SK-N-SH treated with all-trans-retinoic acid at 6 μM for 48 hours (cell line): ENCODE measurements around the gene PHF3.

Experiments used
- ATAC-seq: fragments of 200-7000 bp; cut with Tn5 transposase; 3 replicates; pipeline ENCODE4 v1.9.1; 2020; ENCODE audit warnings: mild to moderate bottlenecking, moderate library complexity
- ARNTL ChIP-seq: fragments of 450-650 bp; formaldehyde crosslinking; IDR thresholded peaks from 2 replicates; pipeline ENCODE4 v1.5.0; 2020; ENCODE audit warnings: low read depth, mild to moderate bottlenecking, moderate library complexity, borderline replicate concordance
- BACH2 ChIP-seq: fragments of 250-450 bp; sonication (Bioruptor Pico); IDR thresholded peaks from 2 replicates; pipeline ENCODE4 v1.9.0; 2021; ENCODE audit warnings: mild to moderate bottlenecking, borderline replicate concordance
- ESRRG ChIP-seq: fragments of 250-450 bp; sonication (Bioruptor Pico); IDR thresholded peaks from 2 replicates; pipeline ENCODE4 v1.6.1; 2021; ENCODE audit warnings: mild to moderate bottlenecking
- GLIS3 ChIP-seq: fragments of 250-450 bp; sonication (Bioruptor Pico); IDR thresholded peaks from 2 replicates; pipeline ENCODE4 v1.5.0; 2020; ENCODE audit warnings: mild to moderate bottlenecking, moderate library complexity
- ISL1 ChIP-seq: fragments of 250-450 bp; sonication (Bioruptor Pico); IDR thresholded peaks from 2 replicates; pipeline ENCODE4 v2.1.2; 2022; ENCODE audit warnings: mild to moderate bottlenecking, moderate library complexity
- OSR1 ChIP-seq: fragments of 250-450 bp; sonication (Bioruptor Pico); IDR thresholded peaks from 2 replicates; pipeline ENCODE4 v1.8.0; 2022; ENCODE audit warnings: moderate library complexity, mild to moderate bottlenecking, inconsistent platforms
- PPARA ChIP-seq: fragments of 250-450 bp; sonication (Bioruptor Pico); IDR thresholded peaks from 2 replicates; pipeline ENCODE4 v1.5.0; 2020; ENCODE audit warnings: mild to moderate bottlenecking, borderline replicate concordance
- SNAI2 ChIP-seq: fragments of 250-450 bp; sonication (Bioruptor Pico); IDR thresholded peaks from 2 replicates; pipeline ENCODE4 v1.5.0; 2020; ENCODE audit warnings: mild to moderate bottlenecking, moderate library complexity
- TCF4 ChIP-seq: fragments of 250-450 bp; sonication (Bioruptor Pico); IDR thresholded peaks from 2 replicates; pipeline ENCODE4 v1.8.0; 2021; ENCODE audit warnings: mild to moderate bottlenecking, moderate library complexity, borderline replicate concordance
- TOX ChIP-seq: fragments of 250-450 bp; sonication (Bioruptor Pico); IDR thresholded peaks from 2 replicates; pipeline ENCODE4 v1.8.0; 2021; ENCODE audit warnings: mild to moderate bottlenecking, moderate library complexity, borderline replicate concordance
- ZC3H10 ChIP-seq: fragments of 250-450 bp; sonication (Bioruptor Pico); IDR thresholded peaks from 2 replicates; pipeline ENCODE4 v1.5.1; 2021; ENCODE audit warnings: mild to moderate bottlenecking, moderate library complexity
- ZFP3 ChIP-seq: fragments of 250-450 bp; sonication (Bioruptor Pico); IDR thresholded peaks from 2 replicates; pipeline ENCODE4 v1.5.0; 2020; ENCODE audit warnings: mild to moderate bottlenecking, moderate library complexity
- ZFP30 ChIP-seq: fragments of 450-650 bp; formaldehyde crosslinking; IDR thresholded peaks from 2 replicates; pipeline ENCODE4 v1.5.0; 2022; ENCODE audit warnings: mild to moderate bottlenecking, moderate library complexity
- ZNF565 ChIP-seq: fragments of 450-650 bp; formaldehyde crosslinking; conservative IDR thresholded peaks from 2 replicates; pipeline ENCODE4 v1.5.0; 2020; ENCODE audit warnings: low read depth, mild to moderate bottlenecking, moderate library complexity
- ZNF70 ChIP-seq: fragments of 450-650 bp; formaldehyde crosslinking; IDR thresholded peaks from 2 replicates; pipeline ENCODE4 v1.5.0; 2020; ENCODE audit warnings: mild to moderate bottlenecking, moderate library complexity
- ZNF8 ChIP-seq: fragments of 450-650 bp; formaldehyde crosslinking; IDR thresholded peaks from 2 replicates; pipeline ENCODE4 v1.5.0; 2020; ENCODE audit warnings: mild to moderate bottlenecking, moderate library complexity
- TF ChIP-seq, protein P1 (sequence below): fragments of 250-450 bp; sonication (Bioruptor Pico); IDR thresholded peaks from 2 replicates; pipeline ENCODE4 v1.8.0; 2020; ENCODE audit warnings: mild to moderate bottlenecking, moderate library complexity, borderline replicate concordance
- TF ChIP-seq, protein P2 (sequence below): fragments of 250-450 bp; sonication (Bioruptor Pico); IDR thresholded peaks from 2 replicates; pipeline ENCODE4 v1.5.1; 2021; ENCODE audit warnings: mild to moderate bottlenecking, moderate library complexity
- TF ChIP-seq, protein P3 (sequence below): fragments of 250-450 bp; sonication (Bioruptor Pico); IDR thresholded peaks from 2 replicates; pipeline ENCODE4 v1.5.1; 2020; ENCODE audit warnings: low read depth, mild to moderate bottlenecking, moderate library complexity
- TF ChIP-seq, protein P4 (sequence below): fragments of 250-450 bp; sonication (Bioruptor Pico); IDR thresholded peaks from 2 replicates; pipeline ENCODE4 v1.5.0; 2020; ENCODE audit warnings: mild to moderate bottlenecking, moderate library complexity
- TF ChIP-seq, protein P5 (sequence below): fragments of 250-450 bp; sonication (Bioruptor Pico); IDR thresholded peaks from 2 replicates; pipeline ENCODE4 v1.8.0; 2021; ENCODE audit warnings: low read depth, mild to moderate bottlenecking, moderate library complexity, borderline replicate concordance

Gene PHF3

DNA sequence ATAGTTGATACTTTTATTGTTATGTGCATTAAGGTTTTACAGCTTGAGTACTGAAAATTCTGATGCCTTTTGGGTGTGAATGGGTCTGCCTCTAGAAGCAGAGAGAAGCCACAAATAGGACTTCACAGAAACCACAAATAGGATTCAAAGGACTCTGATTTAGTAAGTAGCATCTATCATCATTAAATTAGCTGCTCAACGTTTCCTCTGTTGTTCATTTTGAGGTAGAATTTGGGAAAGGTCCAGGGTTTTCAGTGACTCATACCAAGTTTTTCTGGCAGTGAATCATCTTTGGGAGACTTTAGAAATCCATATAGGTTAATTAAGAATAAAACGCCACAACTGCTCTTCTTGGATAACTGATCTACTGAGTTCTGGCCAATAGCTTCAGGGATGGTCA is 105.1 kb downstream of the PHF3 start:
- peak; percentile 79 for ATAC-seq
- TF ChIP-seq ZC3H10 (peak; percentile 76; the same call in 1 of the 2 replicates), TOX (CRISPR knock-in tag) (0 out of 2 replicates have a peak, but pooled peaks have one; percentile 55), ISL1 (CRISPR knock-in tag) (peak; percentile 84), ZFP3 (no peak)
- TF ChIP-seq, protein P1, sequence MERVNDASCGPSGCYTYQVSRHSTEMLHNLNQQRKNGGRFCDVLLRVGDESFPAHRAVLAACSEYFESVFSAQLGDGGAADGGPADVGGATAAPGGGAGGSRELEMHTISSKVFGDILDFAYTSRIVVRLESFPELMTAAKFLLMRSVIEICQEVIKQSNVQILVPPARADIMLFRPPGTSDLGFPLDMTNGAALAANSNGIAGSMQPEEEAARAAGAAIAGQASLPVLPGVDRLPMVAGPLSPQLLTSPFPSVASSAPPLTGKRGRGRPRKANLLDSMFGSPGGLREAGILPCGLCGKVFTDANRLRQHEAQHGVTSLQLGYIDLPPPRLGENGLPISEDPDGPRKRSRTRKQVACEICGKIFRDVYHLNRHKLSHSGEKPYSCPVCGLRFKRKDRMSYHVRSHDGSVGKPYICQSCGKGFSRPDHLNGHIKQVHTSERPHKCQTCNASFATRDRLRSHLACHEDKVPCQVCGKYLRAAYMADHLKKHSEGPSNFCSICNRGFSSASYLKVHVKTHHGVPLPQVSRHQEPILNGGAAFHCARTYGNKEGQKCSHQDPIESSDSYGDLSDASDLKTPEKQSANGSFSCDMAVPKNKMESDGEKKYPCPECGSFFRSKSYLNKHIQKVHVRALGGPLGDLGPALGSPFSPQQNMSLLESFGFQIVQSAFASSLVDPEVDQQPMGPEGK (CRISPR knock-in tag): peak; percentile 86; the same call in 1 of the 2 replicates

DNA sequence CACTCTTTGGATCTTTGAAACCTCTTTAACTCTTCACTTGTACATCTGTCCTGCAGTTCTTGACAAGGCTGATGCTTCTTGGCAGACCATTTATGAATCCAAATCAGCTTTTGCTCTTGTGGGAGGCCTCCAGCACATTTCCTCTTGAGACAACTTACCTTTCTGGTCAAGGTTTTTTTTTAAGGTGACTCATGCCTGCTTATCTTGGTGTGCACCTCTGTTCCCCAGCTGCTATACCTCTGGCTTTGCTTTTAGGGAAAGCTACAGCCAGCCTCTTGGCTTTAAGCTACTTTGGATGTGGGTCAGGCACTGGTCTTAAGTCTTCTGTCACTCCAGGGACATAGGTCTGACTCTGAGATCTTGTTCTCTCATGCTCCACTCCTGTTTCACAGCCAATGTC is 106.5 kb downstream of the PHF3 start:
- TF ChIP-seq BACH2: no peak
- TF ChIP-seq, protein P2, sequence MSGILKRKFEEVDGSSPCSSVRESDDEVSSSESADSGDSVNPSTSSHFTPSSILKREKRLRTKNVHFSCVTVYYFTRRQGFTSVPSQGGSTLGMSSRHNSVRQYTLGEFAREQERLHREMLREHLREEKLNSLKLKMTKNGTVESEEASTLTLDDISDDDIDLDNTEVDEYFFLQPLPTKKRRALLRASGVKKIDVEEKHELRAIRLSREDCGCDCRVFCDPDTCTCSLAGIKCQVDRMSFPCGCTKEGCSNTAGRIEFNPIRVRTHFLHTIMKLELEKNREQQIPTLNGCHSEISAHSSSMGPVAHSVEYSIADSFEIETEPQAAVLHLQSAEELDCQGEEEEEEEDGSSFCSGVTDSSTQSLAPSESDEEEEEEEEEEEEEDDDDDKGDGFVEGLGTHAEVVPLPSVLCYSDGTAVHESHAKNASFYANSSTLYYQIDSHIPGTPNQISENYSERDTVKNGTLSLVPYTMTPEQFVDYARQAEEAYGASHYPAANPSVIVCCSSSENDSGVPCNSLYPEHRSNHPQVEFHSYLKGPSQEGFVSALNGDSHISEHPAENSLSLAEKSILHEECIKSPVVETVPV: no peak
- TF ChIP-seq ZFP30 (CRISPR knock-in tag): no peak
- TF ChIP-seq, protein P3, sequence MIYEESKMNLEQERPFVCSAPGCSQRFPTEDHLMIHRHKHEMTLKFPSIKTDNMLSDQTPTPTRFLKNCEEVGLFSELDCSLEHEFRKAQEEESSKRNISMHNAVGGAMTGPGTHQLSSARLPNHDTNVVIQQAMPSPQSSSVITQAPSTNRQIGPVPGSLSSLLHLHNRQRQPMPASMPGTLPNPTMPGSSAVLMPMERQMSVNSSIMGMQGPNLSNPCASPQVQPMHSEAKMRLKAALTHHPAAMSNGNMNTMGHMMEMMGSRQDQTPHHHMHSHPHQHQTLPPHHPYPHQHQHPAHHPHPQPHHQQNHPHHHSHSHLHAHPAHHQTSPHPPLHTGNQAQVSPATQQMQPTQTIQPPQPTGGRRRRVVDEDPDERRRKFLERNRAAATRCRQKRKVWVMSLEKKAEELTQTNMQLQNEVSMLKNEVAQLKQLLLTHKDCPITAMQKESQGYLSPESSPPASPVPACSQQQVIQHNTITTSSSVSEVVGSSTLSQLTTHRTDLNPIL (CRISPR knock-in tag): no peak
- TF ChIP-seq, protein P4, sequence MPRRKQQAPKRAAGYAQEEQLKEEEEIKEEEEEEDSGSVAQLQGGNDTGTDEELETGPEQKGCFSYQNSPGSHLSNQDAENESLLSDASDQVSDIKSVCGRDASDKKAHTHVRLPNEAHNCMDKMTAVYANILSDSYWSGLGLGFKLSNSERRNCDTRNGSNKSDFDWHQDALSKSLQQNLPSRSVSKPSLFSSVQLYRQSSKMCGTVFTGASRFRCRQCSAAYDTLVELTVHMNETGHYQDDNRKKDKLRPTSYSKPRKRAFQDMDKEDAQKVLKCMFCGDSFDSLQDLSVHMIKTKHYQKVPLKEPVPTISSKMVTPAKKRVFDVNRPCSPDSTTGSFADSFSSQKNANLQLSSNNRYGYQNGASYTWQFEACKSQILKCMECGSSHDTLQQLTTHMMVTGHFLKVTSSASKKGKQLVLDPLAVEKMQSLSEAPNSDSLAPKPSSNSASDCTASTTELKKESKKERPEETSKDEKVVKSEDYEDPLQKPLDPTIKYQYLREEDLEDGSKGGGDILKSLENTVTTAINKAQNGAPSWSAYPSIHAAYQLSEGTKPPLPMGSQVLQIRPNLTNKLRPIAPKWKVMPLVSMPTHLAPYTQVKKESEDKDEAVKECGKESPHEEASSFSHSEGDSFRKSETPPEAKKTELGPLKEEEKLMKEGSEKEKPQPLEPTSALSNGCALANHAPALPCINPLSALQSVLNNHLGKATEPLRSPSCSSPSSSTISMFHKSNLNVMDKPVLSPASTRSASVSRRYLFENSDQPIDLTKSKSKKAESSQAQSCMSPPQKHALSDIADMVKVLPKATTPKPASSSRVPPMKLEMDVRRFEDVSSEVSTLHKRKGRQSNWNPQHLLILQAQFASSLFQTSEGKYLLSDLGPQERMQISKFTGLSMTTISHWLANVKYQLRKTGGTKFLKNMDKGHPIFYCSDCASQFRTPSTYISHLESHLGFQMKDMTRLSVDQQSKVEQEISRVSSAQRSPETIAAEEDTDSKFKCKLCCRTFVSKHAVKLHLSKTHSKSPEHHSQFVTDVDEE (CRISPR knock-in tag): no peak
- TF ChIP-seq SNAI2 (CRISPR knock-in tag): no peak
- no peak for TF ChIP-seq TCF4 (CRISPR knock-in tag)
- TF ChIP-seq GLIS3 (CRISPR knock-in tag): no peak
- no peak for TF ChIP-seq ZFP3
- no peak for TF ChIP-seq ZC3H10
- no peak for TF ChIP-seq ISL1 (CRISPR knock-in tag)
- no peak for TF ChIP-seq ZNF565 (CRISPR knock-in tag)
- TF ChIP-seq OSR1 (CRISPR knock-in tag): no peak
- TF ChIP-seq ARNTL (CRISPR knock-in tag): no peak
- TF ChIP-seq TOX (CRISPR knock-in tag): no peak
- TF ChIP-seq, protein P5, sequence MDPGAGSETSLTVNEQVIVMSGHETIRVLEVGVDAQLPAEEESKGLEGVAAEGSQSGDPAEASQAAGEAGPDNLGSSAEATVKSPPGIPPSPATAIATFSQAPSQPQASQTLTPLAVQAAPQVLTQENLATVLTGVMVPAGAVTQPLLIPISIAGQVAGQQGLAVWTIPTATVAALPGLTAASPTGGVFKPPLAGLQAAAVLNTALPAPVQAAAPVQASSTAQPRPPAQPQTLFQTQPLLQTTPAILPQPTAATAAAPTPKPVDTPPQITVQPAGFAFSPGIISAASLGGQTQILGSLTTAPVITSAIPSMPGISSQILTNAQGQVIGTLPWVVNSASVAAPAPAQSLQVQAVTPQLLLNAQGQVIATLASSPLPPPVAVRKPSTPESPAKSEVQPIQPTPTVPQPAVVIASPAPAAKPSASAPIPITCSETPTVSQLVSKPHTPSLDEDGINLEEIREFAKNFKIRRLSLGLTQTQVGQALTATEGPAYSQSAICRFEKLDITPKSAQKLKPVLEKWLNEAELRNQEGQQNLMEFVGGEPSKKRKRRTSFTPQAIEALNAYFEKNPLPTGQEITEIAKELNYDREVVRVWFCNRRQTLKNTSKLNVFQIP (CRISPR knock-in tag): no peak
- TF ChIP-seq ZNF8: no peak
- TF ChIP-seq ZNF70: no peak
- no peak for ATAC-seq

DNA sequence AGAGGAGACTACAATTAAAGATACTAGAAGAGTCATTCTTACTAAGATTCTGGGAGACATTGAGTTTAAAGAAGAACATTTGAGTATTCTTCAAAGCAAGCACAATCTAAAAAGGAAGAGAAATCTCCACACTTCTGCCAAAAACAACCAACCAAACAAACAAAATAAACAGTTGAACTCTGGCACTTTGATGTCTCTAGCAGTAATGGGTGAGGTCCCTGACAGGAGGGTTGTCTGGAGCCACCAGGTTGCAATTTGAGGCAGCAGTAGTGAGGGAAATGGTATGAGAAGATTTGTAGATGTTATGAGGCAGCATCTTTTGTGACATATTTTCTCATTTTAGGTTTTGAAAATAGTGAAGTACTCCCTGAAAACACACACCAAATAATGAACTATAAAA is 108.1 kb downstream of the PHF3 start:
- ATAC-seq: no peak
- TF ChIP-seq OSR1 (CRISPR knock-in tag) (no peak), SNAI2 (CRISPR knock-in tag) (no peak), ZFP30 (CRISPR knock-in tag) (no peak), GLIS3 (CRISPR knock-in tag) (no peak), BACH2 (no peak), ZC3H10 (no peak), PPARA (CRISPR knock-in tag) (no peak), ZNF8 (no peak), ISL1 (CRISPR knock-in tag) (no peak), TCF4 (CRISPR knock-in tag) (no peak), ZNF70 (no peak), ESRRG (no peak), ZNF565 (CRISPR knock-in tag) (no peak)
- TF ChIP-seq, protein P5 (CRISPR knock-in tag): no peak
- TF ChIP-seq, protein P4 (CRISPR knock-in tag): no peak
- TF ChIP-seq, protein P1 (CRISPR knock-in tag): no peak
